Measurements from ENCODE around the gene PRKG1.

Gene PRKG1

DNA sequence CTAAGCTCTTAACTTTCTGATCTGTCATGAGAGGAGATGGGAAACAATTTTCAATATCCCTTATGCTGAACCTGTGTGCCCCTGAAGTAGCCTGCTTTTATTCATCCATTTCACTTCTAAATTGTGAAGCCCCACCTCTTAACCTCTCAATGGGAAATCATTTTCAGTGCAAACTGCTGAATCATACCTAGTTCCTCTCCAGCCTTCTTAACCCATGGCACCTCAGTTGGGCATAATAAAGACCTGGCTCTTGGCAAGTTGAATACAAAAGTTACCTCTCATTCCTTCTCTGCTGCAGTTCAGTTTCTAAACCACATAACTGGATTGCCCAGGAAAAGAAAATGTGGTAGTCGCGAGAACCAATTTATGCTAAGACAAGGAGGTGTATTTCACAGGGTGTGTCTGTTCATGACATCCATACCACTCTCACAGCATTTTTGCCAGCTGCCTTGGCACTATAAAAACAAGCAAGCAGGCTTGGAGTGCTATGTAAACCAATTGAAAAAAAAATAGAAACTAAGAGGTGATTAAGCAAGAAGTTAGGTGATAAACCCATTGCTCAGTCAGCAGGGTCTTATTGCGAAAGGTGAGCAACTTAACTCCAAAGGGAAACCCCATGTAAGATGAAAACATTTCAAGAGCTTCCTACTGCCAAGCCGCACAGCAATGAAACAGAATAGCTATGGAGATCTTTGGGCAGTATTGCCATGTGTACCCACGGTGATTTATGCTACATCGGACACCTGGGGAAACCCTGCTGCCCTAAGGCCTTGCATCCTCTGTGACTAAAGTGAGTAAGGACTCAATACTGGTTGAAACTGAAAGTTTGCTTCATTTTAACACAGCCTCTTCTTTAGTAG lies 1182.8 kb downstream of the PRKG1 start:
- DNase-seq, result no peak

DNA sequence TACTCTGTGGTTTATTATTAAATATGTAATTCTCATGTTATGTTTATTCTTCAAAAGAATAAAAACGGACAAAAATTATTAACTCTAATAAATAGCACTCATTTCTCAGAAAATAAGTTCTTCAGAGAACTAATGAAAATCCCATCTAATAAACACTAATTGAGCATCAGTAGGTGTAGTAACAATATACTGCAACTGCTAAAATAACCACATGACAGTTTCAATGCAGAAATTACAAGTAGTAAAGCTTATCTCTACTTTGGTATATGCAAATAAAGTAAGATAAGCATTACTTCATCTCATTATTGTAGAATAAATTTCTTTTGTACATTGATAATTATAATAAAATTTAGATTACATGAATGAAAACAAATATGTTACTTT lies 1183.4 kb downstream of the PRKG1 start:
- no peak for DNase-seq

DNA sequence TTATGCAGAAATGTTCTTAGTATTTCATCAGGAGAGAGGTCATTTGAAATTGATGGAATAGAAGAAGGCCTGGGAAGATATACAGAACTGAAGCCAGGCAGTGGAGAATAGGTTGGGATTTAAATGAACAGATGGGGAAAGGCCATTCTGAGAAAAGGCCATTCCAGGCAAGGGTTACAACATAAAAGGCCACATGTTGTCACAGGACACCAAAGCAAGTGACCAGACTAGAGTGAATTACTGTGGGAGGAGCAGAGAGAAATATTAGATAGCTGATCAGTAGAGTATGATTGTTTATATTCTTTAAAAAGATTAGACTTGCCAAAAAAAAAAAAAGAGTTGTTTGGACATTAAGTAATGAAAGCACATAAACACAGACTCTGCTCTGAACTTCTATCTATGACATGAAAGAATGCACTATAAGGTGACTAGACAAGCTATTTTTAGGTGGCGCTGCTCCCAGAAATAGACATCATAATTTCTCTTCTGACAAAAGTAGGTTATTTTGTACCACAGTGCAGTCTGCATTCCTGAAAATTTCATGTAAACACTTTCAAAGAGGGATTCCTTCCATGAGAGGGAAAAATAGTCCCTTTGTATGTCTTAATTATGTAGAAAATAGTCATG lies 1184.6 kb downstream of the PRKG1 start:
- DNase-seq, result no peak

DNA sequence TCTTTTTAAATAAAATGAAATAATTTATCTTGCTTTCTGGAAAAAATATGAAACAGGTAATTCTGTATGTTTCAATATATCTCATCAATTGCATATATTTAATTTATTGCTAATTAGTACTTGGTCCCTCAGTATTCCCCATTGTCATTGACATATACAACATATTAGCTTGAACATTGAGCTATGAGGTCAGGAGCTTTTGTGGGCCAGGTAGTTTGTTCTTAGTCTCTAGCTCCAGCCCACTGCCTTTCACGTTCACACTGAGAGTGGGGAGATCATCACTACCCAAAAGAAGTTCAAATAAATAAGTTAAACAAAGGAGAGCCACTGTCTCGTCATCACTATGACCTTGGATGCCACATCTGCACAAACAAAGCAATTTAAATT lies 1185.1 kb downstream of the PRKG1 start:
- no peak for DNase-seq

DNA sequence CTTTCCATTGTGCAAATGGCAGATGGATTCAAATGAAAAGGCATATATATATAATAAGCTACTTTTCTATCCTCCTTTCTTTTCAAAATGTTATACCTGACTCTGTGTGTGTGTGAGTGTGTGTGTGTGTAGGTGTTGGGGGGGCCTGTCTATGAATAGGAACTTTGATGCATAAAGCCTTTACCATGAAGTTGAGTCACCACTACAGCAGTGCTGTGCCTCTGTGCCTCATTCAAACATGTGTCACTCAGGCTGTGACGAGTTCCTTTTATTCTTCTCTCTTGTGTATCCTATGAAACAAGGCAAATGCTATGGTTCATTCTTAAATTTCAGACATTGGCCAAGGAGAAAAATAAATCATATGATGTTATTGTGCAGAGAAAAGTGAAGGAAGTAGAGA lies 1187.1 kb downstream of the PRKG1 start:
- no peak for DNase-seq

DNA sequence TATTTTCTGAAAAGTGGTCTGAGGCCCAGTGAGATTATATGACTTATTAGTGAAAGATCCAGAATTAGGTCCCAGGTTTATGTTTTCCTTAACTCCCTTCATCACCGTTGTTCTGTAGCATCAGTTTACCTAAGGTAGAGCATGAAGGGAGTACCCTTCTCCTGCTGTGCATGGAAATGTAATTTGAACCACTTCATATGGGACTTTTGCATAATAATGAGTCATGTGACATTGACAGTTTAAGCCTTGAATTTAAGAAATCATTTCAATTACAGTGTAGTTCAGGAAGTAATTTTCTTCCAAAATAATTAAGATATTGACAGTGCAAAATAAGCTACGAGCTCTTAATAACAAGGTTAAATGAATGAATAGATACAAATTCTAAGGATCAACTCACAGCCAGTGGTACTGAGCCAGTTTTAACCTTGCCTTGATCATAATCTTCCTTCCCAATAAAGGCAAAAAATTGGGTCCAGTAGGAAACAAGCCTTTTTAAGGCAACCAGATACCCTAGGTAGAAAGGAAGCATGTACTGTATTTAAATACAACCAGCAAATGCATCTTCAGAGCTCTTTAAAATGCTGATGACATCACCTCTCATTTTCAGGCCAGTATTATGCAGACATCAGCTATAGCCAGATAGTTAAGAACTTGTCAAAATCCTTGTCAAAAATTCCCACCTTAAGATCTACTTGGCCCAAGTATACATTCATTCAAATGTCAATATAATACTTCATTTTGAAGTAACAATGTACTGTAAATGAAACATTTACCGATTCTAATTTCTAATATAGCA lies 1191.0 kb downstream of the PRKG1 start:
- DNase-seq, result no peak

DNA sequence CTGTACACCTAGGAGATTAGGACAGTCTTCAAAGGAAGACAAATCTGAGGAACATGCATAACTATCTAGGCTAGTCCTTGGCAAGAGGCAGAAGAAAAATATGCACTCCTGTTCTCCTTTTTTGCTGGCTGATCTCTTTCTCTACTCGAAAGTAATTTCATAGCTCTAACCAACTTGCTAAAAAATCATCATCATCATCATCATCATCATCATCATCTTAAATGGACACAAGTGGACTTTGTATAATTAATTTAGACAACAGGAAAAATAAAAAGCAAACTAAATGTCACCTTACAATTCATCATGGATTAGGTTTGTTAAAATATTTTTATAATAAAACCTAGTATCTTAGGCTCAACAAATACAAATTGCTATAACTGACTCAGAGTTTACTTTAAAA lies 1192.6 kb downstream of the PRKG1 start:
- no peak for DNase-seq

DNA sequence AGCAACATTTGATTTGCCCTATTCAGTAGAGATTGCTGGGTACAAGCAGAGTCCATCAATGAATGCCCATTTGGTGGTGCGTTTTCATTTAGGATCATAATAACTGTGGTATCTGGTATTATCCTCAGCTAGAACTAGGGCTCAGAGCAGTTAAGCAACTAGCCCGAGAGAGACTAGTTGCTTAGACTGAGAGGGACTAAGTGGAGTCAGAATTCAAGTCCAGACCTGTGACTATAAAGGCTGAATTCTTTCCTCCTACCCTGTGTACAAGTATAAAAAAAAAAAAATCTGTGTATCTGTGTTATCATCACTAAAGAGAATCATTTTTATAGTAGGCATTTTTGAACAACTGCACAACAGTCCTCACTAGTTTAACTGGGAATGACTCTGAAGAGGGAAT lies 1194.5 kb downstream of the PRKG1 start:
- no peak for DNase-seq

DNA sequence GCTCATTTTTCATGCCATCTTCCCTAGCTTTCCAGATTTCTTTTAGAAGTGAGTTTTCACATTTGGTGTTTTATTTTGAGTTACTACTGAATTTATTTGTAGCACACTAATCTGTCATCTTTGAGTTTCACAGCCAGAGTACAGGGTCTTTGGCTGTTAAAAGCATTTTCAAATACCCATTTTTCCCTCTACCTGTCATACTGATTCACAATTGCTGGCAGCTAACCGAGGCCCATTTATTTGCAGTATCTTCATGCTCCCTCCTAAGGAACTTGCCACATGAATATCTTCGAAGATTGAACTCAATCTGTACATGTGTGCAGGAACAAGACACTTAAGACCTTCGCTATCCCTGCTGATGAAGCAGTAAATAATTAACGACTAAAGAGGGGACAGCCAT lies 1194.9 kb downstream of the PRKG1 start:
- no peak for DNase-seq

DNA sequence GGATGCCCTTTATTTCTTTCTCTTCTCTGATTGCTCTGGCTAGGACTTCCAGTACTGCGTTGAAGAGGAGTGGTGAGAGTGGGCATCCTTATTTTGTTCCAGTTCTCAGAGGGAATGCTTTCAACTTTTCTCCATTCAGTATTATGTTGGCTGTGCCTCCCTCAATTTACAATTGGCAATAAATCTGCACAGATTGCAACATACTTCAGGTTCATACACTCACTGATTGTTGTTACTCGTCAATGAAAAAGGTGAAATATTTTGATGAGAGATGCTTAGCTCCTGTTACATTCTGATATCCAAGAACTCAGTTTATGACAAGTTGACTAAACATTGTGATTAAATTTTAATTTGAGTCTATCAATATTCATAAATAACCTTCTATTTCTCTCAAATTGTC lies 1201.9 kb downstream of the PRKG1 start:
- DNase-seq, result no peak

DNA sequence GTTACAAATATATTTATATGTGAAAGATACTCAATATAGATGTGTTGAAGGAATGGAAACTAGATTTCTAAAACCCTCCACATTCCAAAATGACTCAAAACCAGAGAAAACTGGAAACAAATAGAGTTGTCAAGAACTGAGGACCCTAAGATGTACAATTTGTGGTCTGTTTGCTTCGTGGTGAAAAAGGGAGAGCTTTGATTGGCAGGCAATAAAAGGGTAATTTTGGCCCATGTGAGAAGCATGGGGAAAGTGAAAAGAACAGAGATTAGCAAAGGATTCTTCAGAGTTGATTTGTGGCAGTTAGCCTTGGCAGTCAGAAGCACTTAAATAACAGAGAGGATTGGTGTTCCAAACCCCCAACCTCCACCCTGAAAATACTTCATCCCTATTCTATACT lies 1202.7 kb downstream of the PRKG1 start:
- DNase-seq, result no peak

DNA sequence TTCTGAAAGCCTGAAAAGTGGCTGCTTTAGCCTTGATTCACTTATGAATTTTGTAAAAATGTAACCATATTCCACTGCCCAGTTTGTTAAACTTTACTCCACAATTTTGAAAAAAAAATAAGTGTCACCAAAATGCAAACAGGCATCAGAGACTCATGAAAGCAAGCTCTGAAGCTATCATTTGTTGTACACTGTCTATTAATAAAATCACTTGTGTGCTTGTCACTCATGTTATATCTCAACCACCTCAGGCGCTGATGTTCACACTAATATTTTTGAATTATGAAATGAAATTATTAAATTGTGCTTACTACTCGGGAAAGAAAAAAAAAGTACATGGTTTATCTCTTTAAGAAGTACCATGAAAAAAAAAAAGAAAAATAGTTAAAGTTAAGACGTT lies 1205.3 kb downstream of the PRKG1 start:
- DNase-seq, result no peak

DNA sequence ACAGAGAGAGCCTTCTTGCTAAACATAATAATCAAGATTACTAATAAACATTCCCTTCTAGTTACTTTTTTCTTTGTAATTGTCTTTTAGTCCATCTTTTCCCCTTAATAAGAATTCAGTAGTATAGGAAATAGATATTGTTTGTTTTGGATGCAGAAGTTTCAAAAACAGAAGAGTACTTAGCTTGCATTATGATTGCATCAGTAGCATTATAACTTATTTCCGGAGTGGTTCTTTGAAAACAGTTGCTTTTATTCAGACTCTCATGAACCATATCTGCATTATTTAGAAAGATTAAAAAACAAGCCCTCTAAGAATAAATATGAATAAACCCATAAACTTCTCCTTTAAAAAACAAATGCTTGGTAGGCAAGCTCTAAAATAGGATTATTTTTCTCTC lies 1205.8 kb downstream of the PRKG1 start:
- no peak for DNase-seq

DNA sequence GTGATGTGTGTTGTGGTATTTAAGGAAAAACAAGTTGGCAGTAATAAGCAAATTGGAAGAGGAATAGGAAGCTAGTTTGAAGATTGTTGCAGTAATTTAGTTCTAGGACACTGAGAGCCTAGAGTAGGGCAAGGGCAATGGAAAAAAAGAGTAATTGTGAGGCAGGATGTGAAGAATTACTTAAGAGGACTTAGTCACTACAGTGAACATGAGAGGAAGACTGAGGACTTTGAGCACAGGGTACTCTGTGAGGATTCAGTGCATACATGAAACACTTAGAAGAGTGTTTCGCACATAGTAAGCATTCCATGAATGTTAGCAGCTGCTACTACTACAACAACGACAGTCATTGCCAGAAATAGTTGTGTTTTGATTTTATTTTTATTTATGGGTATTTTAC lies 1208.9 kb downstream of the PRKG1 start:
- no peak for DNase-seq

DNA sequence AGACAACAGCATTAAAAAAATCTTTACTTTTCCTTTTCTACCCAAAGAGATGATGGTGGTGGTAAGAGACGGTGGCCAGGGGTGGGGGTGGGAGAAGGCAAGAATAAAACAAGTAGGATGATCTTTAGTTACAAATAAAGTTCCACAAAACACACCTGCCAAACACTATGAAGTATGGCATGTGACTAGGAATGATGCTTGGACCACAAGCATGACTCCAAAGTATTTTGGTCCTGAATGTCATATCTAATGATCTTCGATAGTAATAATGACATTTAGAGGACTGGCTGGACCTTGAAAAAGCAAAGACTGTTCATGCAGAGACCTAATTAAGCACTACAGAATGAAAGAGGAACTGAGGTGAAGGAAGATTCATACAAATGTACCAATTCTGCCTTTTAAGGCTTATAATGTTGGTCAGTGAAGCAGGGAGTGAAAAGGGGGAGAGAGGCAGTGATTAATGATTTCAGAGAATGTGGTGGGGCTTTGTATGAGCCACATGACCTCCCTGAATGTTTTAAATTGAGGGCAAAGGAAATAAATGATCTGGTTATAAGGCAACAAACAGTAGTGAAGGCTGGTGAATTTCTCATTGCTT lies 1210.2 kb downstream of the PRKG1 start:
- DNase-seq, result no peak

DNA sequence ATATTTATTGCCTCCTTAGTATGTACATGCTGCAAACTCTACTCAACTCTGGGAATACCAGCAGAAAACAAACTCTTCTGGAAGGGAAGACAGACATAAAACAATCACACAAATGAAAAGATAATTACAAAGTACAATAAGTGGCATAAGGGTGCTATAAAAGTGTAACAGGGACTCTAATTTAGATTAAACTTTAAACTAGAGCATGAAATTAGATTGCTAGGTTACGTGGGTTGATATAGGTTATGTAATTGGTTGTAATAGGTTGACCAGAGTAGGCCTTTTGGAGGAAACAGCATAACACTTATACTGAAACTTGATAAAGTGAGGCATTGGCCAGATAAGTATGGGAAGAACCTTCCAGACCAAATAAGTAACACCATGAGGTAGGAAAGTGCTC lies 1213.6 kb downstream of the PRKG1 start:
- no peak for DNase-seq

DNA sequence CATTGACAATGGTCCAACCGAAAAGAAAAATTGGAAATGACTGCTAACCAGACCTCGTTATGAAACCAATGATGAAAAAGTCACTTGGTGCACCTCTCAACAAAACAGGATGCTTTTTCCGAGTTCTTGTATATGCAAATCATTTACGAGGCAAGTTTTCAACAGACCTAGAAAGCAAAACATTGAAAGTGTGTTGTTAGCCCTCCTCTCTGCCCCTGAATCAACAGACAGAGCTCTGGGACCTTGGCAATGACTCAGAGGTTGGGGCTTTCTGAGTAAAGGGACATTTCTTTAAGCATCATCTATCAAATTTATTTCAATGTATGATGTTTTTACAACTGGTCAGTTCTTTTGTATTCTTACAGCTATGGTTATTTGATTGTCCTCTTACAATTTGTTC lies 1223.5 kb downstream of the PRKG1 start:
- no peak for DNase-seq

DNA sequence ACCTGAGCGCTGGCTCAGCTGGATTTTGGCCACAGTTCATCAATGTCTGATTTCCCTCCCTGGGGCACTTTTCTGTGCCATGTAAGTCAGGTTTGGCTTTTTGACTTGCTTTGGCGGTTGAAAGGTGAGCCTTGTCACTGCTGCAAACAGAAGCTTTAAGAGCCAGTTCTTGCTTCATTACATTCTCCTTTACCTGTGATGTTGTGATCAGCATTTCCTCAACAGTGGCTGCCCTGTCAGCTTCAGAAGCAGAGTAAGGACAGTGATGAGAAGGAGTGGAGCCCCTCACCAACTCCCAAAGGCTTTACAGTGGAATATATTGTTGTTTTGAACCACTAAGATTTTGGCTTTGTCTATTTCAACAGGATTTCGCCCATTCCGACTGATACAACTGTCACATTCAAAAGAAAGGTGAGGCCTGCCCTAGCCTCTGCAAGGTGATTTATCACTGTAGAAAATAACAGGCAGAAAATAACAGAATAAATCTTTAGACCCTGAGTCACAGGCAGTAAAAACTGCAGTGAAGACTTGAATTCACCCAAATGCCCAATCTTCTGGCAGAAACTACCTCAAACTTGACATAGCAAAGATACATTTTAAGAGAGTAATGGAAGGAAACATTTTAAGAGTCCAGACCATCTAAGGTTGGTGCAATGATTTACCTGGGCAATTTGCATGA lies 1226.5 kb downstream of the PRKG1 start:
- no peak for DNase-seq

DNA sequence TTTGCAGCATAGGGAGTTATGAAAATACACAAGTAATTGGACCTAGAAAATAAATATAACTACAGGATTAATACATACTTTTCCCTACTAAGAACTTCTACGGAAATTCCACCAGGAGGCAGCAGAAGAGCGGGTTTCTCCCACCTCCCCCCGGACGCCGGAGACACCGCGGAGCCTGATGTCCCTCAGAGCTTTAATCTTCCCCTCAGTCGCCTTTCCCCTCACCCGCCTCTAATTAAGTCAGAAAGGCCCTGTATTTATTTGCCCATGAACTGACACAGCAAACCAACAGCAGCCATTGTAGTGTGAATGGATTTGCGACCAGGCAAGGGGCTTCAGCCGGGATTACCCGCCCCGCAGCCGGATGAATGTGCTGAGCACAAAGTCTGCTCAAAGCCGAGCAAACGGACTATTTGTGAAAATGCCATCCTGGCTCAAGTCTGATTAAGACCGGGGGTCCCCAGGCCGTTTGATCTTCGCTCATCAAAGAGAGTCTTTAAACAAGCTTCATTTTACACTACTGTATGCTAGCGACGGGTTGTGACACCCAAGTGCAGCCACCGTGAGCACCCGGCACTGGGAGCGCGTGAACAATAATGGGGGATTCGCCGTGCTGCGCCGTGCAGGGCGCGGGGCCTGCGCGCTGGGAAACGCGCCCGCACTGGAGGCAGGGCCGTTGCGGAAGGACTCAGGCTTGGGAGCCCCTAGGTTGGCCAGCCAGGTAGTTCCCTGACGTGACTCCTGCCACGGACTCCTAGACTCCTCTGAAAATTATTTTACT lies 1234.2 kb downstream of the PRKG1 start:
- no peak for DNase-seq

DNA sequence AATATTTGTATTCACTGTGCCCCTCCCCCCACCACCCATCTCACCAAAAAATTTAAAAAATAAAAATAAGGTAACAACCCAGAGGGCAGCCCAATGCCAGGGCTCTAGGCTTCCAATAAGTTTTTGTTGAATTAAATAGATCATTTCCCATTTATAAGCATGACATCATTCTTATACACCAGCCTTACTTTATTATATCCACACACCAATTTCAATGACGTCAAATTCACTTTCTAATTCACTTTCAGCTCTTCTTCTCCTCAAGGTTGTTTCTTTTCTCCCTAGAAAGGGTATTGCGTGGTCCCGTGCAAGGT lies 1238.6 kb downstream of the PRKG1 start:
- no peak for DNase-seq

DNA sequence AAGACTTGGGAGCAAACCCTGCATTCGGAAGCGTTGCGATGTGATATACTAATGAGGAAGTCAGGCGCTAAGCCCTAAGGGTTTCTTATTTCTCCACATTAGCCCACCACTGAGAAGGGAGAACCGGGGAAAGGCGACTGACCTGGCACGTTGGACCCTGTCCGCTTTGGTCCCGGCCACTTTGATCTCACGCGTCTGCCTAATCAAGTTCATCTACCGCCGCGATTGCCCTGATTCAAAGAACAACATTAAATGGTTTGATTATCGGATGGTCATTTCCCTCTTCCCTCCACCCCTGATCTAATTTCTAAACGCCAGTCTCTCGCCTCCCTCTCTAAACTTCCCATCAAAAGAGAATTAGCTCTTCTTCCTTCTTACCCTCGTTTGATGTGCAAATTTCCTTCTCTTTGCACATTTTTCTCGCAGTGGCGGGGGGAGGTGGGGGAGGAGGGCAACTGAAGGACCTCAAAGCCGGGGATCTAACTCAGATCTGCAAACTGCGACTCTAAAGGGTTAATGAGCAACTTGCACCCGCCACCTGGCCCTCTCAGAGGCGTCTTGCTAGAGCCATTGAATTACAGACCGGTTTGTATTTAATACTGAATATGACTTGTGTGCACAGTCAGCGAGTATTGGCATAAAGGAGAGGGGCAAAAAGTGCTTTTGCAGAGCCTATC lies 1239.1 kb downstream of the PRKG1 start:
- no peak for DNase-seq
